HL-60 (cell line): ENCODE measurements around the gene DYRK1A.

ENCODE experiments used
- CTCF ChIP-seq: IDR thresholded peaks from one replicate; pipeline ENCODE4 v1.5.1; 2011; ENCODE audit warnings: low read length, control low read depth, inconsistent platforms; ENCODE audit not compliant: insufficient read depth
- GABPA ChIP-seq: IDR thresholded peaks from 2 replicates; pipeline ENCODE4 v1.6.1; 2012; ENCODE audit warnings: low read depth
- REST ChIP-seq: IDR thresholded peaks from 2 replicates; pipeline ENCODE4 v1.6.1; 2012; ENCODE audit warnings: low read depth; ENCODE audit not compliant: insufficient replicate concordance

- TF ChIP-seq GABPA, result no peak
- no peak for TF ChIP-seq REST
- no peak for TF ChIP-seq CTCF
These were observed 184.2 kb downstream of the DYRK1A start for GRCh38 chr21:37550618-37551330.
